ENCODE data around the gene ASGR2. TPM values are rescaled to one million over a fixed set of nuclear protein-coding genes. Genes with fewer than 3 reads are reported as not detected.

The ASGR2 gene
- total RNA-seq, 1 donor from 2014 or later: 0.22 TPM

GRCh38 chr17:7063518-7064094, 51.0 kb downstream of the ASGR2 start:
- no peak overlapping the region for H3K4me3 ChIP-seq
- no peaks in the 10 kb centered on the region for H3K4me1 ChIP-seq
- intact Hi-C loops (cut with micrococcal nuclease): no loop called here
- peaks cover 13% of the 10 kb centered on the region for H3K9me3 ChIP-seq (replicated peaks)
- no peaks in the 10 kb centered on the region for H3K36me3 ChIP-seq
- DNase-seq: no peak
- H3K27ac ChIP-seq (replicated peaks): no peak overlapping the region
- peaks cover 59% of the 10 kb centered on the region for H3K27me3 ChIP-seq (ENCODE audit: low read depth)
- TF ChIP-seq CTCF (IDR thresholded peaks at IDR 0.05; ENCODE audit: borderline replicate concordance): no peak

- no peak for DNase-seq
- Histone ChIP-seq H3K36me3 (no peaks in the 10 kb centered on the region), H3K27ac (replicated peaks) (no peak overlapping the region)
Observed at GRCh38 chr17:7060165-7060891, 54.3 kb downstream of the ASGR2 start.

GRCh38 chr17:7058831-7059447, 55.7 kb downstream of the ASGR2 start:
- Histone ChIP-seq H3K4me3 (no peak overlapping the region), H3K27ac (replicated peaks) (no peak overlapping the region), H3K4me1 (no peaks in the 10 kb centered on the region), H3K27me3 (ENCODE audit: low read depth) (peaks cover 37% of the 10 kb centered on the region), H3K9me3 (replicated peaks) (no peaks in the 10 kb centered on the region), H3K36me3 (no peaks in the 10 kb centered on the region)
- intact Hi-C loops (cut with micrococcal nuclease): loop anchor here (10.0 kb wide), 1 partner anchor 116 kb away; the partner anchor contains the start of gene ASGR1
- no peak for TF ChIP-seq CTCF (IDR thresholded peaks at IDR 0.05; ENCODE audit: borderline replicate concordance)
- no peak for DNase-seq

More at GRCh38 chr17:7060165-7060891, 54.3 kb downstream of the ASGR2 start:
- intact Hi-C loops (cut with micrococcal nuclease): no loop called here
- H3K27me3 ChIP-seq (ENCODE audit: low read depth): peaks cover 51% of the 10 kb centered on the region
- no peak for TF ChIP-seq CTCF (IDR thresholded peaks at IDR 0.05; ENCODE audit: borderline replicate concordance)
- H3K9me3 ChIP-seq (replicated peaks): no peaks in the 10 kb centered on the region
- no peaks in the 10 kb centered on the region for H3K4me1 ChIP-seq
- H3K4me3 ChIP-seq: no peak overlapping the region

GRCh38 chr17:7056386-7056785, 58.2 kb downstream of the ASGR2 start:
- no peak for TF ChIP-seq CTCF (IDR thresholded peaks at IDR 0.05; ENCODE audit: borderline replicate concordance)
- Histone ChIP-seq H3K27me3 (ENCODE audit: low read depth) (peaks cover 14% of the 10 kb centered on the region), H3K9me3 (replicated peaks) (no peaks in the 10 kb centered on the region), H3K36me3 (no peaks in the 10 kb centered on the region), H3K4me1 (no peaks in the 10 kb centered on the region), H3K4me3 (no peak overlapping the region), H3K27ac (replicated peaks) (no peak overlapping the region)
- DNase-seq: no peak
- intact Hi-C loops (cut with micrococcal nuclease): loop anchor here (10.0 kb wide), 1 partner anchor 118 kb away; the partner anchor contains the start of gene ASGR1

Other genes starting within 250 kb of the ASGR2 start
- not detected for gene ALOX12, start 118.8 kb downstream of the ASGR2 start, total RNA-seq
- 174 TPM for gene RNASEK, start 102.2 kb downstream of the ASGR2 start, total RNA-seq
- 13.7 TPM for gene BCL6B, start 91.8 kb downstream of the ASGR2 start, total RNA-seq
- gene SLC16A13, start 78.8 kb downstream of the ASGR2 start, total RNA-seq: 1.4 TPM
- 0.38 TPM for gene SLC16A11, start 70.7 kb downstream of the ASGR2 start, total RNA-seq
- 2.9 TPM for gene CLEC10A, start 34.6 kb downstream of the ASGR2 start, total RNA-seq
- 0.14 TPM for gene ASGR1, start 64.5 kb upstream of the ASGR2 start, total RNA-seq
- 14.0 TPM for gene DLG4, start 105.0 kb upstream of the ASGR2 start, total RNA-seq
- gene ACADVL, start 105.1 kb upstream of the ASGR2 start, total RNA-seq: 1,845 TPM
- 19.8 TPM for gene DVL2, start 119.7 kb upstream of the ASGR2 start, total RNA-seq
- gene PHF23, start 124.6 kb upstream of the ASGR2 start, total RNA-seq: 22.0 TPM
- 394 TPM for gene GABARAP, start 127.6 kb upstream of the ASGR2 start, total RNA-seq
- gene CTDNEP1, start 136.9 kb upstream of the ASGR2 start, total RNA-seq: 105 TPM
- 62.5 TPM for gene ELP5, start 137.4 kb upstream of the ASGR2 start, total RNA-seq
- 1.6 TPM for gene CLDN7, start 147.7 kb upstream of the ASGR2 start, total RNA-seq
- 146 TPM for gene SLC2A4, start 166.9 kb upstream of the ASGR2 start, total RNA-seq
- gene YBX2, start 179.8 kb upstream of the ASGR2 start, total RNA-seq: 0.77 TPM
- 250 TPM for gene EIF5A, start 192.8 kb upstream of the ASGR2 start, total RNA-seq
- gene GPS2, start 200.5 kb upstream of the ASGR2 start, total RNA-seq: 66.1 TPM
- 31.9 TPM for gene NEURL4, start 214.5 kb upstream of the ASGR2 start, total RNA-seq
- gene ACAP1, start 221.7 kb upstream of the ASGR2 start, total RNA-seq: 13.4 TPM
- gene KCTD11, start 237.3 kb upstream of the ASGR2 start, total RNA-seq: 3.9 TPM
- gene TMEM95, start 240.3 kb upstream of the ASGR2 start, total RNA-seq: not detected